ENCODE measurements around the gene PPIB.
"Not testable (repeated sequence)": the region's sequence is repeated elsewhere in the genome, so short reads cannot be mapped to it uniquely, and the experiment has no call there.

PPIB gene

GRCh38 chr15:64143276-64143675 lies 19.5 kb downstream of the PPIB start:
- no peak for DNase-seq

- peak in 10 of 58 donors; percentile 20 to 63 (median 29) for DNase-seq
Observed at GRCh38 chr15:64141798-64142512, 20.9 kb downstream of the PPIB start.

GRCh38 chr15:64138331-64138941 lies 24.4 kb downstream of the PPIB start:
- no peak for DNase-seq

GRCh38 chr15:64137226-64137833 lies 25.5 kb downstream of the PPIB start:
- peak in 27 of 58 donors; percentile 19 to 78 (median 51) for DNase-seq

- no peak for DNase-seq
Observed at GRCh38 chr15:64136347-64136746, 26.5 kb downstream of the PPIB start.

- peak in 43 of 58 donors; percentile 33 to 88 (median 69) for DNase-seq
Observed at GRCh38 chr15:64134345-64134829, 28.4 kb downstream of the PPIB start.

GRCh38 chr15:64133623-64134344 lies 29.0 kb downstream of the PPIB start:
- no peak for DNase-seq

- DNase-seq: no peak
Observed at GRCh38 chr15:64132217-64132616, 30.6 kb downstream of the PPIB start.

GRCh38 chr15:64131547-64131946 lies 31.3 kb downstream of the PPIB start:
- peak in 16 of 58 donors; percentile 14 to 52 (median 34) for DNase-seq

GRCh38 chr15:64130159-64130558 lies 32.7 kb downstream of the PPIB start:
- DNase-seq: no peak

GRCh38 chr15:64127521-64128270 lies 35.1 kb downstream of the PPIB start:
- DNase-seq: no peak

GRCh38 chr15:64125978-64126377 lies 36.8 kb downstream of the PPIB start:
- no peak for DNase-seq

GRCh38 chr15:64122936-64123351 lies 39.9 kb downstream of the PPIB start:
- peak in 51 of 58 donors; percentile 25 to 94 (median 79) for DNase-seq

GRCh38 chr15:64122444-64122843 lies 40.4 kb downstream of the PPIB start:
- peak in 9 of 58 donors; percentile 23 to 76 (median 50) for DNase-seq

- DNase-seq: no peak
Observed at GRCh38 chr15:64121614-64122013, 41.2 kb downstream of the PPIB start.

- DNase-seq: not testable (repeated sequence)
Observed at GRCh38 chr15:64120322-64120721, 42.5 kb downstream of the PPIB start.

GRCh38 chr15:64117759-64118487 lies 44.9 kb downstream of the PPIB start:
- DNase-seq: no peak

GRCh38 chr15:64112904-64113303 lies 49.9 kb downstream of the PPIB start:
- DNase-seq: no peak

GRCh38 chr15:64112073-64112772 lies 50.6 kb downstream of the PPIB start:
- DNase-seq: no peak

Data from anterior cingulate cortex (tissue), 58 donors.